HG03439 (cell line): Measurements from ENCODE around the gene TEP1.
"Not testable (repeated sequence)": the region's sequence is repeated elsewhere in the genome, so short reads cannot be mapped to it uniquely, and the experiment has no call there.

ENCODE experiments used
- ATAC-seq: cut with Tn5 transposase; IDR thresholded peaks from one replicate; pipeline ENCODE4 v1.9.1; 2021; ENCODE audit warnings: mild to moderate bottlenecking, moderate library complexity; ENCODE audit not compliant: unreplicated experiment

TEP1 gene

GRCh38 chr14:20391505-20391904 is 21.8 kb downstream of the TEP1 start:
- no peak for ATAC-seq

- ATAC-seq, result no peak
Measured at GRCh38 chr14:20388159-20388558, 25.1 kb downstream of the TEP1 start.

- no peak for ATAC-seq
Measured at GRCh38 chr14:20387576-20387975, 25.7 kb downstream of the TEP1 start.

- ATAC-seq, result no peak
Measured at GRCh38 chr14:20386276-20386855, 26.9 kb downstream of the TEP1 start.

DNA sequence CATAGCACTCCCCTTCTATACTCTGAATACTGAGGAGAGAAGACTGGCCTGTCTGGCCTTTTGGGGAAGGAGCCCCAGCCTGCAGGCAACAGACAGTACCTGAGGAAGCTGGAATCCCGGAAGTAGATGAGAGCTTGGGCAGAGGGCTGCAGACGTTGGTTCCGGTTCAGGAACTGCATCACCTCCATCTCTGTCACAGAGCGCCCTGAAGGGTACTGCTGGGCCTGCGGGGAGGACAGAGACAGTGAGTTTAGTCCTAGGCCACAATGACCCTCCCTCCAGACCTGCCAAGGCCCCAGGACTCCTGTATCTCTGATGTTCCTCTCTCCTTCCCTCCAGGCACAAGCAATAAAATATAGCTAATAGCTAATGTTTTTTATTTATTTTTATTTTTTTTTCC is 28.4 kb downstream of the TEP1 start:
- no peak for ATAC-seq

DNA sequence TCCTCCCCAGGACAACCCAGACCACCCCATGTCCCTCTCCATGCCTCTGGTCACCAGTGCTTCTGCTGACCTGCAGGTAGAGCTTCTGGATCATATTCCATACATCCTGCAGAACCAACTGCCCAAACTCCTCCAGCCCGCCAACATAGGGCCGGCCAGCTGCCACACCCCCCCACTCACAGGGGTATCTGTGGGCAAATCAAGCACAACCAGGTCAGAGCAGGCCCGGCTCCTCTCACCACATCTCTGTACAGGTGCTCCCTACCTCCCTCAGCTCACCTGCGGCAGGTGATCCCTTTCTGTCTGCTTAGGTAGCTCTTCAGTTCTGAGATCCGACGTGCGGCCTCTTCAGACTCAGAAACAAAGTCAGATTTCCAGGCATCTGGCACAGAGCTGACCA is 29.0 kb downstream of the TEP1 start:
- no peak for ATAC-seq

GRCh38 chr14:20383636-20384035 is 29.7 kb downstream of the TEP1 start:
- ATAC-seq, result no peak

- ATAC-seq, result no peak
Measured at GRCh38 chr14:20383032-20383431, 30.3 kb downstream of the TEP1 start.

DNA sequence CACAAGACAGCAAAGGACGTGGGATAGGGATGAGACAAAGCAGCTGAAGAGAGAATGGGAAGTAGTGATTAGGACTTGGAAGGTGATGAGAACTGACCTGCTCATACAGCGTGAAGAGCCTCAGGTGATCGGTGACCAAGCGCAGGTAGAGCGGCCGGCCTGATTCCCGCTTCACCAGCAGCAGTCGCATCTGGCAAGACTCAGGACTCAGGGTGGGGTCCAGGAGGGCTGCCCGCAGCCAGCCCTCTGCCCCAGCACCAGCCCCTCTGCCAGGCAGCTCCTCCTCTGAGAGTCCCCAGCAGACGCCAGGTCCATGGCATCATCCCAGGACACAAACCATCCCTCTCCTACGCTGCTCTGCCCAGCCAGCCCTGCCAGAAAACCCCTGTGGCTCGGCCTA is 30.8 kb downstream of the TEP1 start:
- no peak for ATAC-seq

DNA sequence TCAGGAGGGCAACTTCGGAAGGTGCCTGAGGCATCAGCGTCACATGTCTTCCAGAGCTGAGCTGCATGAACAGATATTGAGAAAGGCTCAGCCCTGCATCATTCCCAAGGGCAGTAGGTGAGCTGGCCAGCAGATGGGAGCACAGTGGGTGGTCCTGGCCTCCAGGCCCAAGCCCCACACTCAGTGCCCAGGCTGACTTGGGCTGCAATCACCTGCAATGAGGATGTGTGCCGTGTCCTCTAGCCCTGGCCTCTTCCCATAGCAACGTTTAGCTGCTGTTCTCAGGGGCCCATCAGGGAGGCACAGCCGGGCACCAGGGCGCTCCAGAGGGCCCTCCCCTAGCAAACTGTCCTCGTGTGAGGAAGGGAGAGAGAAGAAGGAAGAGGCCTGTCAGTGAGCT is 32.0 kb downstream of the TEP1 start:
- ATAC-seq, result no peak

DNA sequence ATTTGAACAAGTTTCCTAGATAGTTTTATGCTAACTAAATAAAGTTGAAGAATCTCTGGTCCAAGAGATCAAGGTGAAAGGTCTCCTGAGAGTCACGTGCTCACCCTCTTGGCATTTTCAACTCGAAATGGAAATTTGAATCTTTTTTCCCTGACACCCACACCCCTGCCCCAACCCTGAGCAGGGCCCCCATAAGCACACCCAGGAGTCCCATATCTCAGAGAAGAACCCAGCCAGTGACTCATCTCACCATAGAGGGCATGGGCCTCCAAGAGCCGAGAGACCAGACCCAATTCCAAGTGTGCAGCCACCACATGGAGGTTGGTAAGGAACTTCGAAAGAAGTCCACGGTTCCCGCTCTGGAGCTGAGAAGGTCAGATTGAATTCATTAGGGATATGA is 32.6 kb downstream of the TEP1 start:
- no peak for ATAC-seq

- no peak for ATAC-seq
Measured at GRCh38 chr14:20379743-20380142, 33.6 kb downstream of the TEP1 start.

- no peak for ATAC-seq
Measured at GRCh38 chr14:20377171-20377570, 36.1 kb downstream of the TEP1 start.

DNA sequence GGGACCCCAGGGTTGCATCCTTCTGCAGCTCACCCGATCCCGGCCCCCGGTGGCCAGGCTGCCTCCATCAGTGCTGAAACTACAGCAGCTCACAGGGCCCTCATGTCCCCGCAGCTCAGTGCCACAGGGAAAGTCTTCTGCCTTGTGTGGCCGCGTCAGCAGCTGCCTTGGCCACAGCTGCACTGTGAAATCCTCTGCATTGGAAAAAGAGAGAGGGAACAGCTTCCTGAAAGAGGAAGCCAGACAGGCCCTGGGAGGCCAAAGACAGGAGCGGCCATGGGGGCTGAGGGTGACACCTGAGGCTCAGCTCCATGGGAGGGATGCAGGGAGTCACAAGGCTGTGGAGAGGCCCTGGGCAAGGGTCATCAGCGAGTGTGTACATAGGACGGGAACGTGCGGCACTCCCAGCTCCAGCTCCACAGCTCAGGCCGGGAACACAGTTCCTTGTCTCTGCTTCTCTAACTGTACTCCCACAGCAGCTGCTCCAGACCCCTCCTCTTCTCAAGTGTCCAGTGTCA is 37.2 kb downstream of the TEP1 start:
- ATAC-seq, result no peak

GRCh38 chr14:20375471-20375870 is 37.8 kb downstream of the TEP1 start:
- no peak for ATAC-seq

DNA sequence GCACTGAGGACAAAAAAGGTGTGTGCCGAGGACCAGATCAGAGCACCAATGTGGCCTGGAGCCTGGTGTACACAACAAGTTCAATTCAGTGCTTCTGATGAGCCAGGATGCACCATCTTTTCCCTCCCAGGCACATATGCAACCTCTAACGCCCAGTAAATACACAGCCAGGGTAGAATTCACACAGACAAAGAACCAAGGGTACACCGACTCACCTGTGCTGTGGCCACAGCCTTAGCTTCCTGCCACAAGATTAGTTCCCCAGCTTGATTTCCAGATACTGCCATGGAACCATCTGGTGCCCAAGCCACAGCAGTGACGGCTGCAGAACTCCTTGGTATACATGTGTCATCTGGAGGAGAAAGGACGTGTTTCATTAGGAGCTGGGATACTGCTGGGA is 40.5 kb downstream of the TEP1 start:
- no peak for ATAC-seq

DNA sequence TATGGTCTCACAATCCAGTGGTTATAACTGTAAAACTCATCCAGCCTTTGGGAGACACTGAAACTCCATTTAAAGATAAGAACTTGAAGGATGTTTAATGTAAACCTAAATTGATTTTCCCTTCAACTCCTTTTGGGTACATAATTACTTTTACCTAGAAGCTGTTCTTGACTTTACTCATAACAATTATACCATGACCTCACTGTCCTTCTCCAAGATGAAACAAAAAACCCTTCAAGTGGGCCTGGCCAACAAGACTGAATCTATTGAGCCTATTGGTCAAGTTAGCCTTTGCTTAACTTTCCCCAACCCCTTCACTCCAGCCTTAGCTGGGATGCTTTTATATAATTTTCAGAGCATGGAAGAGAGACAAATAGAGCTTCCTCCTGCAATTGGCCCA is 47.4 kb downstream of the TEP1 start:
- ATAC-seq, result no peak

DNA sequence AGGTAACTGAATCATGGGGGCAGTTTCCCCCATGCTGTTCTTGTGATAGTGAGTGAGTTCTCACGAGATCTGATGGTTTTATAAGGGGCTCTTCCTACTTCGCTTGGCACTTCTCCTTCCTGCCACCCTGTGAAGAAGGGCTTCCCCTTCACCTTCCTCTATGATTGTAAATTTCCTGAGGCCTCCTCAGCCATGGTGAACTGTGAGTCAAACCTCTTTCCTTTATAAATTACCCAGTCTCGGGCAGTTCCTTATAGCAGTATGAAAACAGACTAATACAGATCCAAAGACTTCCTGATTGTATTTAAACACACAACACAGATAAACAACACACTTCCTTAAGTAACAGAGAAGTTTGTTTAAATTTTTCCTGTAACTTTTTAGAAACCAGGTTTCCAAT is 54.8 kb downstream of the TEP1 start:
- ATAC-seq, result not testable (repeated sequence)

DNA sequence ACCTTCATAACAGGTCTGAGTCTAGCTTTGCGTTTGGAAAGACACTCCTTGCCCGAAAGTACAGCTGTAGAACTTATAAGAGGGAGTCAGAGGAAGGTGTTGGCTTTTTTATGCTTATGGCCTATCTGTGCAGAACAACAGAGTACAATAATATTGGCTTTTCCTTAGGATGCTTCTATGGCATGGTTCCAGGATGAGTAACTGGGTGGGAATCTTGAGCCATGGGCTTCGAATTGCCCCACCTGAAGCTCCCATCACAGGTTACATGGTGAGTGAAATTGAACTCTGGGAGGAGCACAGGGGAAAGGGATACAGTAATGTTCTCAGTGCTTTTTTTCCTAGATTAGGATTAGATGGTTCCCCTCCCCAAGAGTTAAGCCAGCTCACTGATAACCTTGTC is 56.9 kb downstream of the TEP1 start:
- ATAC-seq, result no peak

DNA sequence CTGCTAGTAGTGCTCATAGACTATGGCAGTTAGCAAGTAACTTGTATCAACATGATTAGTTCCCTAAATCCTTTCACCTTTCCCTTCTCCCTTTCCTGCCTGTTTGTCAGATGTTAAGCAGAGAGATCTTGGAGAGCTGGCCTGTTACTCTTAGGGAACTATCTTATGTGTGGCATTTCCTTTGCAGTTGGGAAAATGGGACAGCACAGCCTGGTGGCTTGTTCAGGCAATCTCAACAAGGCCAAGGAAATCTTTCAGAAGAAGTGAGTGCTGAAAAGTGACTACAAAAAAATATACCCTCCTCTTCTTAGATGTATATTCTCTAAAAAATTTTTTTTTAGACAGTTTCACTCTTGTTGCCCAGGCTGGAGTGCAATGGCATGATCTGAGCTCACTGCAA is 62.4 kb downstream of the TEP1 start:
- no peak for ATAC-seq

- ATAC-seq, result no peak
Measured at GRCh38 chr14:20350282-20350681, 63.0 kb downstream of the TEP1 start.

GRCh38 chr14:20347747-20348146 is 65.6 kb downstream of the TEP1 start:
- ATAC-seq, result no peak

DNA sequence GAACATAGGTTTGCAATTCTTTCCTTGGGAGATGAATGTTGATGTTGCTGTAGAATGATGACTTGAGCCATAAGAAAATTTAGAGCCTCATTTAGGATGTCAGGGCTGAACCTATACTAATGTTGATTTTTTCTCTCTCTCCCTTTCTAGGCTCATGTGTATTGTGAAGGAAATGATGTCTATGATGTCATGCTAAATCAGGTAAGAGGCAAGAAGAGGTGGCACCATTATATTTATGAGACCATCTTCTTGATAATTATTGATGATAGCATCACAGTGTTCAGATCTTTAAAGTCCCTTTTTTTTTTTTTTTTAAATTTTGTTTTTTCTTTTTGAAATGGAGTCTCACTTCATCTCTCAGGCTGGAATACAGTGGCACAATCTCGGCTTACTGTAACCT is 66.6 kb downstream of the TEP1 start:
- ATAC-seq, result no peak
